CD4-positive, alpha-beta memory T cell (primary cell): ENCODE results near the gene BIN2. TPM values are rescaled to one million over a fixed set of nuclear protein-coding genes. Genes with fewer than 3 reads are reported as not detected.

Experiments used
- CTCF ChIA-PET: fragments of 350-600 bp; sonication (Branson Sonifier 250); formaldehyde crosslinking; loops from one replicate; lab custom pipeline; 2021; ENCODE audit warnings: inconsistent platforms; ENCODE audit not compliant: partially characterized antibody; lab: Charles Lee
- POLR2A ChIA-PET: fragments of 350-600 bp; sonication (Branson Sonifier 250); formaldehyde crosslinking; loops from one replicate; lab custom pipeline; 2021; ENCODE audit not compliant: partially characterized antibody; lab: Charles Lee
- DNase-seq, 5 donors: peaks; one replicate each; pipeline versions ENCODE4 v3.0.0 to v3.0.0-alpha.2; 2020 to 2022; ENCODE audit warnings: mixed read lengths in 1 of 5
- H3K27ac ChIP-seq: one replicate; pipeline ENCODE4 v1.7.0; 2013; ENCODE audit warnings: low read depth, low read length
- H3K27me3 ChIP-seq: 2 replicates; pipeline ENCODE4 v1.7.0; 2013; ENCODE audit warnings: mild to moderate bottlenecking, low read length, moderate library complexity; ENCODE audit not compliant: insufficient read depth
- H3K36me3 ChIP-seq: 2 replicates; pipeline ENCODE4 v1.7.0; 2013; ENCODE audit warnings: mild to moderate bottlenecking, low read length, moderate library complexity; ENCODE audit not compliant: insufficient read depth
- H3K4me1 ChIP-seq: 2 replicates; pipeline ENCODE4 v1.7.0; 2013; ENCODE audit warnings: mild to moderate bottlenecking, low read length, moderate library complexity; ENCODE audit not compliant: insufficient read depth
- H3K4me3 ChIP-seq, 2 donors: one replicate each; pipeline ENCODE4 v1.7.0; 2013; ENCODE audit warnings: low read length in 2 of 2, mild to moderate bottlenecking in 1 of 2
- H3K9me3 ChIP-seq, 2 donors: one replicate each; pipeline ENCODE4 v1.7.0; 2013; ENCODE audit warnings: low read length in 2 of 2, control low read depth in 1 of 2; ENCODE audit not compliant: control insufficient read depth in 1 of 2
- H3K27ac Mint-ChIP-seq, 7 donors: one replicate each; pipeline ENCODE4 v1.8.0; 2020 to 2021; ENCODE audit warnings: mixed read lengths in 7 of 7, mild to moderate bottlenecking in 6 of 7, inconsistent platforms in 3 of 7, moderate library complexity in 3 of 7
- H3K27me3 Mint-ChIP-seq, 2 donors: one replicate each; pipeline ENCODE4 v1.8.0; 2020 to 2021; ENCODE audit warnings: mixed read lengths in 2 of 2
- H3K36me3 Mint-ChIP-seq, 2 donors: one replicate each; pipeline ENCODE4 v1.8.0; 2020 to 2021; ENCODE audit warnings: mixed read lengths in 2 of 2, inconsistent platforms in 1 of 2, mild to moderate bottlenecking in 1 of 2
- H3K4me1 Mint-ChIP-seq, 4 donors: one replicate each; pipeline ENCODE4 v1.8.0; 2020 to 2021; ENCODE audit warnings: mixed read lengths in 4 of 4, mild to moderate bottlenecking in 1 of 4
- H3K4me3 Mint-ChIP-seq, 8 donors: one replicate each; pipeline ENCODE4 v1.8.0; 2020 to 2021; ENCODE audit warnings: mixed read lengths in 8 of 8, mild to moderate bottlenecking in 7 of 8, moderate library complexity in 6 of 8, inconsistent platforms in 3 of 8
- H3K9me3 Mint-ChIP-seq, 8 donors: one replicate each; pipeline ENCODE4 v1.8.0; 2020 to 2021; ENCODE audit warnings: mixed read lengths in 8 of 8, mild to moderate bottlenecking in 5 of 8, inconsistent platforms in 3 of 8, moderate library complexity in 1 of 8
- intact Hi-C: fragments of 100-400 bp; cut with micrococcal nuclease; formaldehyde crosslinking; loops from one replicate; pipeline ENCODE4 v1.15.1; 2023
- polyA plus RNA-seq, 2 donors: library from polyadenylated mRNA; unstranded; fragments of 300-500 nt; fragmentation: Illumina TruSeq; gene quantifications; one replicate each; pipeline ENCODE4 v1.2.3, GENCODE V29; 2021
- total RNA-seq, 2 experiments: library from RNA; stranded (reverse); gene quantifications; one replicate each; pipeline ENCODE4 v1.2.3, GENCODE V29; 2021

The BIN2 gene
- total and polyA plus RNA-seq, 4 experiments from 2014 or later: 183 to 309 (median 218) TPM

GRCh38 chr12:51242876-51243275, 81.1 kb downstream of the BIN2 start:
- peaks cover 27 to 70% of the 10 kb centered on the region in 2 donors for H3K36me3 Mint-ChIP-seq
- no peaks in the 10 kb centered on the region for H3K9me3 ChIP-seq
- H3K4me1 ChIP-seq: peaks cover 65% of the 10 kb centered on the region
- no peaks in the 10 kb centered on the region for H3K27me3 Mint-ChIP-seq
- H3K4me3 Mint-ChIP-seq: peak overlapping the region in 7 of 8 donors; percentile 1 to 63 (median 42)
- no peak overlapping the region for H3K4me3 ChIP-seq
- H3K4me1 Mint-ChIP-seq: peaks cover 49 to 94% (median 66%) of the 10 kb centered on the region in 4 donors
- ChIA-PET CTCF (no interaction called here), POLR2A (interaction anchor here (0.5 to 8.7 kb wide), 3 partner anchors 26 to 101 kb away, joined by 4 to 177 read pairs (median 8); partner anchors contain the start of gene POU6F1)
- DNase-seq: no peak
- H3K36me3 ChIP-seq: peaks cover 32% of the 10 kb centered on the region
- intact Hi-C loops: loop anchor here (1.0 kb wide), 1 partner anchor 196 kb away; no protein-coding TSS in a partner anchor
- H3K27me3 ChIP-seq: no peaks in the 10 kb centered on the region
- H3K27ac ChIP-seq: no peak overlapping the region
- H3K27ac Mint-ChIP-seq: peak overlapping the region in 6 of 7 donors; percentile 2 to 100 (median 42)
- peaks cover 0 to 2% (median 0%) of the 10 kb centered on the region in 8 donors for H3K9me3 Mint-ChIP-seq

GRCh38 chr12:51242120-51242519, 81.9 kb downstream of the BIN2 start:
- H3K27me3 ChIP-seq: no peaks in the 10 kb centered on the region
- peak overlapping the region in 6 of 8 donors; percentile 11 to 65 (median 46) for H3K4me3 Mint-ChIP-seq
- no peaks in the 10 kb centered on the region for H3K27me3 Mint-ChIP-seq
- H3K36me3 Mint-ChIP-seq: peaks cover 27 to 70% of the 10 kb centered on the region in 2 donors
- ChIA-PET POLR2A (interaction anchor here (1.1 to 8.7 kb wide), 3 partner anchors 25 to 216 kb away, joined by 3 to 177 read pairs (median 3); partner anchors contain the start of gene POU6F1), CTCF (no interaction called here)
- H3K4me3 ChIP-seq: no peak overlapping the region
- peak overlapping the region; percentile 62 to 100 (median 72) for H3K27ac Mint-ChIP-seq
- H3K27ac ChIP-seq: no peak overlapping the region
- no peaks in the 10 kb centered on the region for H3K9me3 ChIP-seq
- peaks cover 0 to 2% (median 0%) of the 10 kb centered on the region in 8 donors for H3K9me3 Mint-ChIP-seq
- intact Hi-C loops: no loop called here
- DNase-seq: no peak
- peaks cover 60% of the 10 kb centered on the region for H3K4me1 ChIP-seq
- H3K4me1 Mint-ChIP-seq: peaks cover 44 to 88% (median 61%) of the 10 kb centered on the region in 4 donors
- peaks cover 32% of the 10 kb centered on the region for H3K36me3 ChIP-seq

GRCh38 chr12:51240971-51241370, 83.0 kb downstream of the BIN2 start:
- Histone ChIP-seq H3K9me3 (no peaks in the 10 kb centered on the region), H3K36me3 (peaks cover 32% of the 10 kb centered on the region), H3K27ac (peak overlapping the region; percentile 100), H3K4me3 (peak overlapping the region in 1 of 2 donors; percentile 100), H3K27me3 (no peaks in the 10 kb centered on the region), H3K4me1 (peaks cover 48% of the 10 kb centered on the region)
- Mint-ChIP-seq H3K9me3 (peaks cover 0 to 2% (median 0%) of the 10 kb centered on the region in 8 donors), H3K27me3 (no peaks in the 10 kb centered on the region), H3K27ac (peak overlapping the region in 6 of 7 donors; percentile 41 to 100 (median 100)), H3K36me3 (peaks cover 27 to 68% of the 10 kb centered on the region in 2 donors), H3K4me3 (peak overlapping the region; percentile 31 to 99 (median 96)), H3K4me1 (peaks cover 33 to 77% (median 50%) of the 10 kb centered on the region in 4 donors)
- ChIA-PET CTCF (interaction anchor here (1.0 to 1.5 kb wide), 3 partner anchors 9 to 111 kb away, joined by 3 to 5 read pairs (median 5); partner anchors contain the start of gene POU6F1), POLR2A (interaction anchor here (0.6 to 8.7 kb wide), 10 partner anchors 8 to 214 kb away, joined by 3 to 177 read pairs (median 6); partner anchors contain the start of genes BIN2, CSRNP2 and POU6F1)
- no peak for DNase-seq
- intact Hi-C loops: no loop called here

GRCh38 chr12:51238510-51239334, 85.3 kb downstream of the BIN2 start, which contains the start of gene DAZAP2:
Gene DAZAP2, plus strand, starts transcription at chr12:51238826. Its CDS starts 82 bp downstream, at chr12:51238908.
- H3K4me1 ChIP-seq: peaks cover 40% of the 10 kb centered on the region

GRCh38 chr12:51238037-51238509, 85.9 kb downstream of the BIN2 start:
- Histone ChIP-seq H3K9me3 (no peaks in the 10 kb centered on the region), H3K36me3 (peaks cover 31% of the 10 kb centered on the region), H3K27ac (peak overlapping the region; percentile 100), H3K27me3 (no peaks in the 10 kb centered on the region), H3K4me3 (peak overlapping the region; percentile 98 to 100), H3K4me1 (peaks cover 38% of the 10 kb centered on the region)
- H3K9me3 Mint-ChIP-seq: no peaks in the 10 kb centered on the region
- ChIA-PET POLR2A (interaction anchor here (0.8 to 8.7 kb wide), 29 partner anchors 8 to 474 kb away, joined by 3 to 177 read pairs (median 8); partner anchors contain the start of genes ATF1, BIN2, CSRNP2 and LETMD1), CTCF (interaction anchor here (0.9 to 1.9 kb wide), 6 partner anchors 8 to 413 kb away, joined by 3 to 9 read pairs (median 3); partner anchors contain the start of genes POU6F1 and SMAGP)
- H3K27ac Mint-ChIP-seq: peak overlapping the region; percentile 99 to 100 (median 100)
- H3K27me3 Mint-ChIP-seq: peaks cover 0 to 1% of the 10 kb centered on the region in 2 donors
- intact Hi-C loops: loop anchor here (1.0 to 10.0 kb wide), 5 partner anchors 20 to 1496 kb away; partner anchors contain the start of genes COX14, CSRNP2, POU6F1 and TFCP2
- peaks cover 26 to 47% of the 10 kb centered on the region in 2 donors for H3K36me3 Mint-ChIP-seq
- H3K4me3 Mint-ChIP-seq: peak overlapping the region; percentile 93 to 99 (median 98)
- DNase-seq: no peak
- H3K4me1 Mint-ChIP-seq: peaks cover 26 to 54% (median 40%) of the 10 kb centered on the region in 4 donors

More at GRCh38 chr12:51238510-51239334, 85.3 kb downstream of the BIN2 start, which contains the start of gene DAZAP2:
- CTCF ChIA-PET: interaction anchor here (0.7 to 1.9 kb wide), 9 partner anchors 9 to 413 kb away, joined by 3 to 9 read pairs (median 3); partner anchors contain the start of genes POU6F1 and SMAGP
- Mint-ChIP-seq H3K27me3 (peaks cover 0 to 1% of the 10 kb centered on the region in 2 donors), H3K27ac (peak within 1 kb of the TSS; percentile 99 to 100 (median 100)), H3K4me3 (peak within 1 kb of the TSS; percentile 93 to 99 (median 98)), H3K4me1 (peaks cover 27 to 57% (median 40%) of the 10 kb centered on the region in 4 donors), H3K36me3 (peaks cover 27 to 52% of the 10 kb centered on the region in 2 donors), H3K9me3 (no peaks in the 10 kb centered on the region)
- POLR2A ChIA-PET: interaction anchor here (0.6 to 8.7 kb wide), 32 partner anchors 9 to 478 kb away, joined by 3 to 177 read pairs (median 7); partner anchors contain the start of genes ATF1, BIN2, CSRNP2 and LETMD1
- Histone ChIP-seq H3K27me3 (no peaks in the 10 kb centered on the region), H3K27ac (peak within 1 kb of the TSS; percentile 100), H3K9me3 (no peaks in the 10 kb centered on the region), H3K36me3 (peaks cover 32% of the 10 kb centered on the region), H3K4me3 (peak within 1 kb of the TSS; percentile 98 to 100)
- peak; percentile 91 to 95 (median 94) for DNase-seq
- intact Hi-C loops: loop anchor here (1.0 to 10.0 kb wide), 6 partner anchors 20 to 1496 kb away; partner anchors contain the start of genes COX14, CSRNP2, LETMD1 and POU6F1

- CTCF ChIA-PET: no interaction called here
- POLR2A ChIA-PET: no interaction called here
- no peak overlapping the region for H3K27ac Mint-ChIP-seq
These were observed 89.4 kb downstream of the BIN2 start for GRCh38 chr12:51234530-51234929.

More at GRCh38 chr12:51234530-51234929, 89.4 kb downstream of the BIN2 start:
- Mint-ChIP-seq H3K4me3 (no peak overlapping the region), H3K9me3 (no peaks in the 10 kb centered on the region), H3K36me3 (peaks cover 0 to 14% of the 10 kb centered on the region in 2 donors), H3K27me3 (peaks cover 0 to 1% of the 10 kb centered on the region in 2 donors), H3K4me1 (peaks cover 5 to 19% (median 12%) of the 10 kb centered on the region in 4 donors)
- peaks cover 7% of the 10 kb centered on the region for H3K4me1 ChIP-seq
- no peaks in the 10 kb centered on the region for H3K9me3 ChIP-seq
- intact Hi-C loops: loop anchor here (10.0 kb wide), 1 partner anchor 1120 kb away; the partner anchor contains the start of gene COX14
- H3K36me3 ChIP-seq: no peaks in the 10 kb centered on the region
- no peak for DNase-seq
- H3K27me3 ChIP-seq: no peaks in the 10 kb centered on the region
- H3K27ac ChIP-seq: no peak overlapping the region
- H3K4me3 ChIP-seq: no peak overlapping the region
